SK-N-MC (cell line): ENCODE measurements around the gene CPN2.

Experiments used
- EZH2 ChIP-seq: fragments of 200-600 bp; sonication (generic); IDR thresholded peaks from one replicate; pipeline ENCODE4 v1.6.1; 2017; ENCODE audit warnings: antibody characterized with exemption
- POLR2AphosphoS5 ChIP-seq: IDR thresholded peaks from 2 replicates; pipeline ENCODE4 v1.6.1; 2012; ENCODE audit warnings: mild to moderate bottlenecking, low read depth, low read length, borderline replicate concordance

- TF ChIP-seq EZH2 (no peak), POLR2AphosphoS5 (no peak)
Measured at GRCh38 chr3:194343561-194343893, 7.6 kb downstream of the CPN2 start.
